Gastrocnemius medialis (tissue), 4 donors: ENCODE data around the gene AGPAT3. TPM values are rescaled to one million over a fixed set of nuclear protein-coding genes. Genes with fewer than 3 reads are reported as not detected.

ENCODE experiments used
- ATAC-seq, 2 donors: fragments of 150-250 bp; one replicate each; pipeline ENCODE4 v1.9.1; 2016
- DNase-seq, 2 donors: peaks; one replicate each; pipeline ENCODE4 v3.0.0-alpha.2; 2019
- H3K27ac ChIP-seq, 4 donors: fragments of 200-600 bp; sonication (generic); 1 replicate in 1 of 4; 2 replicates in 3 of 4; pipeline ENCODE4 v1.5.1; 2016 to 2018; ENCODE audit warnings: mild to moderate bottlenecking in 2 of 4, moderate library complexity in 1 of 4
- H3K27me3 ChIP-seq, 3 donors: fragments of 200-600 bp; sonication (generic) in 2 of 3; 1 replicate in 1 of 3; 2 replicates in 2 of 3; pipeline versions ENCODE4 v1.5.1 to v1.6.0; 2016 to 2019; ENCODE audit warnings: mild to moderate bottlenecking in 1 of 3, moderate library complexity in 1 of 3
- H3K36me3 ChIP-seq, 2 donors: fragments of 200-600 bp; sonication (generic) in 1 of 2; one replicate each; pipeline ENCODE4 v1.5.1; 2017 to 2018
- H3K4me1 ChIP-seq, 2 donors: fragments of 200-600 bp; sonication (generic) in 1 of 2; one replicate each; pipeline ENCODE4 v1.5.1; 2016 to 2017; ENCODE audit warnings: mild to moderate bottlenecking in 2 of 2
- H3K4me3 ChIP-seq, 4 donors: fragments of 200-600 bp; sonication (generic) in 3 of 4; 1 replicate in 1 of 4; 2 replicates in 3 of 4; pipeline ENCODE4 v1.5.1; 2016 to 2019; ENCODE audit warnings: mild to moderate bottlenecking in 2 of 4
- H3K9me3 ChIP-seq, 3 donors: fragments of 200-600 bp; sonication (generic) in 2 of 3; 1 replicate in 1 of 3; 2 replicates in 2 of 3; pipeline ENCODE4 v1.5.1; 2016 to 2019
- POLR2A ChIP-seq, 2 donors: fragments of 450-650 bp; IDR thresholded peaks; one replicate each; pipeline ENCODE4 v1.6.1; 2017; ENCODE audit warnings: antibody characterized with exemption in 2 of 2, mild to moderate bottlenecking in 2 of 2, moderate library complexity in 2 of 2
- in situ Hi-C, 4 donors: fragments of 200-750 bp; cut with MboI; loops; one replicate each; pipeline versions ENCODE4 v1.15.0 to v1.8.0; 2017; ENCODE audit warnings: low sequenced_read_pairs in 4 of 4
- intact Hi-C: fragments of 100-400 bp; cut with DNase I; formaldehyde crosslinking; loops from one replicate; pipeline ENCODE4 v1.15.1; 2023; ENCODE audit warnings: low total_unique reads
- total RNA-seq, 4 donors: library from RNA; depleted of rRNA; stranded (reverse); fragments of >200 nt; gene quantifications; one replicate each; pipeline versions ENCODE4 v1.1.0 to v1.2.3, GENCODE V29; 2016
- TF ChIP-seq, protein P1 (sequence below), 5 experiments: fragments of 450-650 bp in 3 of 5; fragments of 200-600 bp in 2 of 5; sonication (generic) in 2 of 5; IDR thresholded peaks in 4 of 5; conservative IDR thresholded peaks in 1 of 5; 1 replicate in 4 of 5; 2 replicates in 1 of 5; pipeline ENCODE4 v1.5.1; 2016 to 2019; ENCODE audit warnings: antibody characterized with exemption in 5 of 5, mild to moderate bottlenecking in 3 of 5, moderate library complexity in 3 of 5

The AGPAT3 gene
- total RNA-seq, 4 donors from 2014 or later, result 44.2 to 102 (median 59.3) TPM

- intact Hi-C loops, result no loop called here
- Histone ChIP-seq H3K4me3 (no peak overlapping the region), H3K9me3 (no peaks in the 10 kb centered on the region), H3K27ac (peak overlapping the region in 1 of 4 donors; percentile 15), H3K36me3 (no peaks in the 10 kb centered on the region), H3K4me1 (peaks cover 36 to 53% of the 10 kb centered on the region in 2 donors), H3K27me3 (no peaks in the 10 kb centered on the region)
- ATAC-seq (no peak), DNase-seq (no peak)
- in situ Hi-C loops, result no loop called here
- TF ChIP-seq, protein P1, sequence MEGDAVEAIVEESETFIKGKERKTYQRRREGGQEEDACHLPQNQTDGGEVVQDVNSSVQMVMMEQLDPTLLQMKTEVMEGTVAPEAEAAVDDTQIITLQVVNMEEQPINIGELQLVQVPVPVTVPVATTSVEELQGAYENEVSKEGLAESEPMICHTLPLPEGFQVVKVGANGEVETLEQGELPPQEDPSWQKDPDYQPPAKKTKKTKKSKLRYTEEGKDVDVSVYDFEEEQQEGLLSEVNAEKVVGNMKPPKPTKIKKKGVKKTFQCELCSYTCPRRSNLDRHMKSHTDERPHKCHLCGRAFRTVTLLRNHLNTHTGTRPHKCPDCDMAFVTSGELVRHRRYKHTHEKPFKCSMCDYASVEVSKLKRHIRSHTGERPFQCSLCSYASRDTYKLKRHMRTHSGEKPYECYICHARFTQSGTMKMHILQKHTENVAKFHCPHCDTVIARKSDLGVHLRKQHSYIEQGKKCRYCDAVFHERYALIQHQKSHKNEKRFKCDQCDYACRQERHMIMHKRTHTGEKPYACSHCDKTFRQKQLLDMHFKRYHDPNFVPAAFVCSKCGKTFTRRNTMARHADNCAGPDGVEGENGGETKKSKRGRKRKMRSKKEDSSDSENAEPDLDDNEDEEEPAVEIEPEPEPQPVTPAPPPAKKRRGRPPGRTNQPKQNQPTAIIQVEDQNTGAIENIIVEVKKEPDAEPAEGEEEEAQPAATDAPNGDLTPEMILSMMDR (IDR thresholded peaks at IDR 0.05 in 4 of 5, conservative IDR thresholded peaks at IDR 0.05 in 1 of 5), result no peak
- TF ChIP-seq POLR2A (IDR thresholded peaks at IDR 0.05), result no peak
Observed at GRCh38 chr21:44024257-44024656, 159.2 kb downstream of the AGPAT3 start.

DNA sequence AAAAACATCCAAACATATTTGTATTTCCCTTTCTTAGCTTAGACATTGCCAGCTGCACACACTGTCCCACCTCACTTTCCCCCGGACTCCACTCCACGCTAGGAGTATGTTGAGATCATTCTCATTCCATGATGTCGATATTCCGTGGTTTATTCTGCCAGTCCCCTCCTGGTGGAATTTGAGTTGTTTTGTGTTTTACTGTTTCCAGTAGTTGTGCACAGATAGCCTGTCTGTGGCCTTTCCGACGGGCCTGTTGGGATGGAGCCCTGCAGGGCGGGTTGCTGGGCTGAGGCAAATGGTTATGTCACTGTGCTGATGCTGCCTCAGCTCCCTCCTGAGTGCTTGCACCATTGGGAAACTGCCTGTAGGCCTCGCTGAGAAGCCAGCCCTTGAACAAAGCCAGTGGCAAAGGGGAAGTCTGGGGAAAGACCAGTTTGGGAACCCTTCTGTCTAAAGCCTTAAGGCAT, 159.9 kb downstream of the AGPAT3 start:
- TF ChIP-seq POLR2A (IDR thresholded peaks at IDR 0.05), result no peak
- TF ChIP-seq, protein P1 (IDR thresholded peaks at IDR 0.05 in 4 of 5, conservative IDR thresholded peaks at IDR 0.05 in 1 of 5), result no peak
- Histone ChIP-seq H3K4me1 (peaks cover 36 to 52% of the 10 kb centered on the region in 2 donors), H3K27me3 (no peaks in the 10 kb centered on the region), H3K36me3 (no peaks in the 10 kb centered on the region), H3K27ac (peak overlapping the region; percentile 1 to 27 (median 19)), H3K9me3 (no peaks in the 10 kb centered on the region), H3K4me3 (no peak overlapping the region)
- peak in 1 of 2 donors; percentile 50 for DNase-seq
- peak; percentile 69 to 76 for ATAC-seq
- intact Hi-C loops, result no loop called here
- in situ Hi-C loops, result no loop called here

DNA sequence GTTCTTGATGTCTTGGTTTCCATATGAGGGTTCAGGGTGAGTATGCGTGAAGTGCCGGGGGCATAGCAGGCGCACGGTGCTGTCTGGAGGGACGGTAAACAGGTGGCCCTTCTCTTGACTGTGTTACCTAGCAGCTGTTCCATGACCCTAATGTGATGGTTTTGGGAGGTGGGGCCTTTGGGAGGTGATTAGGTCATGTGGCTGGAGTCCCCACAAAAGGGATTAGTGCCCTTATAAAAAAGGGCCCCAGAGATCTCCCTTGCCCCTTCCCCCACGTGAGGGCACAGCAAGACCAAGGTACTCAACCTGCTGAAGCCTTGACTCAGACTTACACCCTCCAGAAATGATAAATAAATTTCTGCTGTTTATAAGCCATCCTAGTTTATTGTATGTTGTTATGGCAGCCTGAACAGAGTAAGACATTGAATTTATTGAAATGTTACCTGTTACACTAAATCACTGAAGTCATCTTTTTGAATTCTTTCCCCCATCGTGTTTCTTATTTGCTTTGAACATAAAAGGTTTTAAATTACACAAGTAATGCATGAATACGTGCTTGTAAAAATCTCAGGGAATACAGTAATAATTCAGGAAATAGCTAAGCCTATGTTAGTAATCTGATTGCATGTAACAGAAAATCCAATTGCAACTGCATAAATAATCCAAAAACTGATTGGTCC, 162.7 kb downstream of the AGPAT3 start:
- ATAC-seq, result no peak
- peaks cover 21 to 33% of the 10 kb centered on the region in 2 donors for H3K4me1 ChIP-seq
- no peak overlapping the region for H3K27ac ChIP-seq
- DNase-seq, result no peak
- H3K9me3 ChIP-seq, result no peaks in the 10 kb centered on the region
- no peaks in the 10 kb centered on the region for H3K27me3 ChIP-seq
- H3K4me3 ChIP-seq, result no peak overlapping the region
- peaks cover 0 to 1% of the 10 kb centered on the region in 2 donors for H3K36me3 ChIP-seq
- no peak for TF ChIP-seq POLR2A (IDR thresholded peaks at IDR 0.05)
- TF ChIP-seq, protein P1 (IDR thresholded peaks at IDR 0.05 in 4 of 5, conservative IDR thresholded peaks at IDR 0.05 in 1 of 5), result no peak
- intact Hi-C loops (no loop called here), in situ Hi-C loops (no loop called here)

- H3K4me1 ChIP-seq, result peaks cover 21 to 31% of the 10 kb centered on the region in 2 donors
- no peak overlapping the region for H3K4me3 ChIP-seq
- H3K27me3 ChIP-seq, result no peaks in the 10 kb centered on the region
- no peak overlapping the region for H3K27ac ChIP-seq
- DNase-seq (no peak), ATAC-seq (no peak)
- no peak for TF ChIP-seq POLR2A (IDR thresholded peaks at IDR 0.05)
- TF ChIP-seq, protein P1 (IDR thresholded peaks at IDR 0.05 in 4 of 5, conservative IDR thresholded peaks at IDR 0.05 in 1 of 5), result no peak
- in situ Hi-C loops (no loop called here), intact Hi-C loops (no loop called here)
- no peaks in the 10 kb centered on the region for H3K9me3 ChIP-seq
- H3K36me3 ChIP-seq, result peaks cover 0 to 6% of the 10 kb centered on the region in 2 donors
Observed at GRCh38 chr21:44028287-44028659, 163.2 kb downstream of the AGPAT3 start.
